Panc1 (cell line): ENCODE results near the gene WNK1.

Experiments used
- POLR2AphosphoS5 ChIP-seq: IDR thresholded peaks from 2 replicates; pipeline ENCODE4 v1.6.1; 2012; ENCODE audit warnings: mild to moderate bottlenecking, low read depth, low read length, moderate library complexity
- TF ChIP-seq, protein P1 (sequence below): fragments of 450-650 bp; IDR thresholded peaks from 2 replicates; pipeline ENCODE4 v1.5.1; 2017; ENCODE audit warnings: mild to moderate bottlenecking
- TF ChIP-seq, protein P2 (sequence below), 2 experiments: IDR thresholded peaks; 2 replicates each; pipeline ENCODE4 v1.6.1; 2011 to 2012; ENCODE audit warnings: low read depth in 2 of 2, control low read depth in 1 of 2, low read length in 1 of 2, mild to moderate bottlenecking in 1 of 2, moderate library complexity in 1 of 2; ENCODE audit not compliant: insufficient read depth in 1 of 2

DNA sequence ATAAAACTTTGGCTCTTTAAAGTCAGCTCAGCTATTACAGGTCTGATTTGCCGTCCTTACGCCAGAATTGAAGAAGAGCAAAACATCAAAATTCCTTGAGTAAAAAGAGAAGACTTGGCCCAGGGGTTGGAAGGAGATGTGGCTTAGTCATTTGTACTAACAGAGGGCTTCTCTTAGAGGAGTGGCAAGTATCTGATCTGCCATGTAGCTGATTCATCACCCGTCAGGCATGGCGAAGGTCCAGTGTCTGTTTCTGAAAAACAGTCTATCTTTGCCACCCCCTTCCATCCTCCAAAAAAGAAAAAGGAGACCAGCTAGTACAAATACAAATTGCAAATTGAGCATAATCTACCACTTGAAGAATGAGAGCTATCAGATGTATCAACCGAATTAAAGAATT is 105.2 kb downstream of the WNK1 start:
- TF ChIP-seq, protein P1, sequence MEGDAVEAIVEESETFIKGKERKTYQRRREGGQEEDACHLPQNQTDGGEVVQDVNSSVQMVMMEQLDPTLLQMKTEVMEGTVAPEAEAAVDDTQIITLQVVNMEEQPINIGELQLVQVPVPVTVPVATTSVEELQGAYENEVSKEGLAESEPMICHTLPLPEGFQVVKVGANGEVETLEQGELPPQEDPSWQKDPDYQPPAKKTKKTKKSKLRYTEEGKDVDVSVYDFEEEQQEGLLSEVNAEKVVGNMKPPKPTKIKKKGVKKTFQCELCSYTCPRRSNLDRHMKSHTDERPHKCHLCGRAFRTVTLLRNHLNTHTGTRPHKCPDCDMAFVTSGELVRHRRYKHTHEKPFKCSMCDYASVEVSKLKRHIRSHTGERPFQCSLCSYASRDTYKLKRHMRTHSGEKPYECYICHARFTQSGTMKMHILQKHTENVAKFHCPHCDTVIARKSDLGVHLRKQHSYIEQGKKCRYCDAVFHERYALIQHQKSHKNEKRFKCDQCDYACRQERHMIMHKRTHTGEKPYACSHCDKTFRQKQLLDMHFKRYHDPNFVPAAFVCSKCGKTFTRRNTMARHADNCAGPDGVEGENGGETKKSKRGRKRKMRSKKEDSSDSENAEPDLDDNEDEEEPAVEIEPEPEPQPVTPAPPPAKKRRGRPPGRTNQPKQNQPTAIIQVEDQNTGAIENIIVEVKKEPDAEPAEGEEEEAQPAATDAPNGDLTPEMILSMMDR: no peak
- no peak for TF ChIP-seq POLR2AphosphoS5
- TF ChIP-seq, protein P2, sequence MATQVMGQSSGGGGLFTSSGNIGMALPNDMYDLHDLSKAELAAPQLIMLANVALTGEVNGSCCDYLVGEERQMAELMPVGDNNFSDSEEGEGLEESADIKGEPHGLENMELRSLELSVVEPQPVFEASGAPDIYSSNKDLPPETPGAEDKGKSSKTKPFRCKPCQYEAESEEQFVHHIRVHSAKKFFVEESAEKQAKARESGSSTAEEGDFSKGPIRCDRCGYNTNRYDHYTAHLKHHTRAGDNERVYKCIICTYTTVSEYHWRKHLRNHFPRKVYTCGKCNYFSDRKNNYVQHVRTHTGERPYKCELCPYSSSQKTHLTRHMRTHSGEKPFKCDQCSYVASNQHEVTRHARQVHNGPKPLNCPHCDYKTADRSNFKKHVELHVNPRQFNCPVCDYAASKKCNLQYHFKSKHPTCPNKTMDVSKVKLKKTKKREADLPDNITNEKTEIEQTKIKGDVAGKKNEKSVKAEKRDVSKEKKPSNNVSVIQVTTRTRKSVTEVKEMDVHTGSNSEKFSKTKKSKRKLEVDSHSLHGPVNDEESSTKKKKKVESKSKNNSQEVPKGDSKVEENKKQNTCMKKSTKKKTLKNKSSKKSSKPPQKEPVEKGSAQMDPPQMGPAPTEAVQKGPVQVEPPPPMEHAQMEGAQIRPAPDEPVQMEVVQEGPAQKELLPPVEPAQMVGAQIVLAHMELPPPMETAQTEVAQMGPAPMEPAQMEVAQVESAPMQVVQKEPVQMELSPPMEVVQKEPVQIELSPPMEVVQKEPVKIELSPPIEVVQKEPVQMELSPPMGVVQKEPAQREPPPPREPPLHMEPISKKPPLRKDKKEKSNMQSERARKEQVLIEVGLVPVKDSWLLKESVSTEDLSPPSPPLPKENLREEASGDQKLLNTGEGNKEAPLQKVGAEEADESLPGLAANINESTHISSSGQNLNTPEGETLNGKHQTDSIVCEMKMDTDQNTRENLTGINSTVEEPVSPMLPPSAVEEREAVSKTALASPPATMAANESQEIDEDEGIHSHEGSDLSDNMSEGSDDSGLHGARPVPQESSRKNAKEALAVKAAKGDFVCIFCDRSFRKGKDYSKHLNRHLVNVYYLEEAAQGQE (IDR thresholded peaks at IDR 0.05; ENCODE audit: insufficient read depth in 1 of 2, low read depth in 2 of 2, low read length in 1 of 2): no peak
